ENCODE data around the gene RAB36. TPM values are rescaled to one million over a fixed set of nuclear protein-coding genes. Genes with fewer than 3 reads are reported as not detected.

RAB36 gene
- total and polyA plus RNA-seq, 5 donors from 2014 or later: 0.17 to 0.61 (median 0.49) TPM; not detected in 1

DNA sequence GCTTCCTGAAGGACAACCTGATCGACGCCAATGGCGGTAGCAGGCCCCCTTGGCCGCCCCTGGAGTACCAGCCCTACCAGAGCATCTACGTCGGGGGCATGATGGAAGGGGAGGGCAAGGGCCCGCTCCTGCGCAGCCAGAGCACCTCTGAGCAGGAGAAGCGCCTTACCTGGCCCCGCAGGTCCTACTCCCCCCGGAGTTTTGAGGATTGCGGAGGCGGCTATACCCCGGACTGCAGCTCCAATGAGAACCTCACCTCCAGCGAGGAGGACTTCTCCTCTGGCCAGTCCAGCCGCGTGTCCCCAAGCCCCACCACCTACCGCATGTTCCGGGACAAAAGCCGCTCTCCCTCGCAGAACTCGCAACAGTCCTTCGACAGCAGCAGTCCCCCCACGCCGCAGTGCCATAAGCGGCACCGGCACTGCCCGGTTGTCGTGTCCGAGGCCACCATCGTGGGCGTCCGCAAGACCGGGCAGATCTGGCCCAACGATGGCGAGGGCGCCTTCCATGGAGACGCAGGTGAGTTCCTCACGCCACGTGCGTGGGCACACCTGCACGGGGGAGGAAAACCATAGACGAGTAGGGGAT lies 36.5 kb downstream of the RAB36 start:
- H3K27ac ChIP-seq (ENCODE audit: insufficient read depth, low read length, poor library complexity, severe bottlenecking): no peak overlapping the region

DNA sequence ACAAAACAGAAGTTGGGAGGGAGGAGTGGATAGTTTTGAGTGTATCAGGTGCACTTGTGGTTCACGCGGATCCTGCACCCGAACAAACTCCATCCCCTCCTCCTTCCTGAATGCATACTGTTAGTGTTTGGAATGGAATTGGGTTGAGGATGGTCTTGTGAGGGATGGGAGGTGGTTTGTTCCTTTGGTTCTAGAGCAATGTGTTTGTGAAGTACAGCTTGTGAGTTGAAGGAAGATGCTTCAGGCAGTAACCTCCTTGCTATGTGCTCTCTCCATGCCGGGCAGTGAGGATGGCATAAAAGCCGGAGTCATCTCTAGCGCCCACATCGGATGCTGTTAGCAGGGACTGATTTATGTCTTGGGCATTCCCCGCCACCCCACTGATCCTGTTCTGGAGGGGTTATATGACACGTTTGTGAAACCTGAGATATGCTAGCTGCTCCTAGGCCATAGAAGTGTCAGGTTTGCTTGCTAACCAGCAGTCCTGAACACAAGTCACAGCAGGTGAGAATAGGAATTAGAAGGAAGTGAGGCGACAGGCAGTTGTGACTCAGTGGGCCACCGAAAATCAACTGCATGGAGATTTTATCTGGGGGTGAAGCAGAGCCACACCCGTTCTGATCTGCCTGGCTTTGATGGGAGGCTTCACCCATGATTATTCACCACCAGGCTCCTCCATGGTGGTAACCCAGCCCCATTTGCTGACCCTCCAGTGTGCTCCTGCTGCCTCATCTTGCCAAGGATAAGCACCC lies 37.2 kb downstream of the RAB36 start:
- Mint-ChIP-seq H3K27ac (peak overlapping the region; percentile 72 to 93 (median 81)), H3K36me3 (peaks cover 12% of the 10 kb centered on the region), H3K4me3 (peak overlapping the region; percentile 92 to 97 (median 95)), H3K27me3 (no peaks in the 10 kb centered on the region), H3K9me3 (no peaks in the 10 kb centered on the region), H3K4me1 (peaks cover 14 to 74% (median 44%) of the 10 kb centered on the region in 4 donors)
- ATAC-seq (ENCODE audit: low read depth in 2 of 2): no peak
- Histone ChIP-seq H3K27me3 (ENCODE audit: control insufficient read depth, insufficient read depth, low read length) (no peaks in the 10 kb centered on the region), H3K27ac (ENCODE audit: insufficient read depth, low read length, poor library complexity, severe bottlenecking) (peak overlapping the region; percentile 24), H3K9me3 (ENCODE audit: control insufficient read depth in 2 of 2, low read length in 2 of 2) (no peaks in the 10 kb centered on the region), H3K4me1 (ENCODE audit: control insufficient read depth, insufficient read depth, low read length, poor library complexity, severe bottlenecking) (peaks cover 60% of the 10 kb centered on the region), H3K4me3 (ENCODE audit: low read depth, low read length) (peak overlapping the region; percentile 91), H3K36me3 (ENCODE audit: control insufficient read depth, insufficient read depth, low read length) (no peaks in the 10 kb centered on the region)
- peak in 2 of 3 donors; percentile 12 to 51 for DNase-seq

More for the DNA sequence above, 36.5 kb downstream of the RAB36 start:
- Histone ChIP-seq H3K4me1 (ENCODE audit: control insufficient read depth, insufficient read depth, low read length, poor library complexity, severe bottlenecking) (peaks cover 60% of the 10 kb centered on the region), H3K9me3 (ENCODE audit: control insufficient read depth in 2 of 2, low read length in 2 of 2) (no peaks in the 10 kb centered on the region), H3K36me3 (ENCODE audit: control insufficient read depth, insufficient read depth, low read length) (no peaks in the 10 kb centered on the region), H3K27me3 (ENCODE audit: control insufficient read depth, insufficient read depth, low read length) (no peaks in the 10 kb centered on the region), H3K4me3 (ENCODE audit: low read depth, low read length) (peak overlapping the region; percentile 91)
- DNase-seq (peak in 2 of 3 donors; percentile 4 to 15), ATAC-seq (ENCODE audit: low read depth in 2 of 2) (no peak)
- no peaks in the 10 kb centered on the region for H3K27me3 Mint-ChIP-seq
- peaks cover 0 to 4% (median 0%) of the 10 kb centered on the region in 7 donors for H3K9me3 Mint-ChIP-seq
- peaks cover 11 to 68% (median 43%) of the 10 kb centered on the region in 4 donors for H3K4me1 Mint-ChIP-seq
- peaks cover 14% of the 10 kb centered on the region for H3K36me3 Mint-ChIP-seq
- H3K4me3 Mint-ChIP-seq: peak overlapping the region; percentile 92 to 97 (median 95)
- peak overlapping the region in 2 of 3 donors; percentile 81 to 93 for H3K27ac Mint-ChIP-seq

DNA sequence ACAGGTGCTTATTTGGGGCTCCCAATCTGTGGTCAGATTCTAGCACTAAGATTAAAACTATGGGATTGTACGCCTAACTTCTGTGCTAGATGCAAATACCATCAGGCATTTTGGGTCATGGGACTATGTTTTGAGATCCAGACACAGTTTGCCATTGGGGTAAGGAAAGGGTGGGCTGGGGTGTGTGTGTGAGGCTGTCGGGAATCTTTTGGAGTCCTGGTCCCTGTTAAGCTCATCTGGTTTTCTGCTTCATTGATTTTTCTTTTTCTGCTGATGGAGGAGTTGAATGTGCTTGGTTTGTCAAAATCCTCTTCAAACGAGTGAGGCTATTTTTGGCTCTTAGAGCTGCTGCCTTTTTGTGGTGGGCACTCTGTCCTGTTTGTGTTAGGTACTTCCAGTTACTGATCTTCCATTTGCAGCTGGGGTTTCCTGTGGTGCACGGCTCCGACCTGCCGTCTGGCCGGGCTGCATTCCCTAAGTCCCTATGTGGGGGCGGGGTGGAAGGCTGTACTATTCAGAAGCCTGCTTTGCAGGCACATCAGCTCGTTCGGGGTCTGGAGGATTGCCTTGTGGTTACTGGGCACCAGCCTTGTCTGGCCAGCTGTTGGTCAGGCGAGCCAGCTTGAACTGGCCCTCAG lies 37.9 kb downstream of the RAB36 start:
- Mint-ChIP-seq H3K27me3 (no peaks in the 10 kb centered on the region), H3K4me3 (peak overlapping the region; percentile 92 to 97 (median 95)), H3K36me3 (peaks cover 18% of the 10 kb centered on the region), H3K9me3 (no peaks in the 10 kb centered on the region), H3K27ac (peak overlapping the region; percentile 53 to 93 (median 81)), H3K4me1 (peaks cover 16 to 81% (median 49%) of the 10 kb centered on the region in 4 donors)
- H3K27ac ChIP-seq (ENCODE audit: insufficient read depth, low read length, poor library complexity, severe bottlenecking): peak overlapping the region; percentile 24
- peaks cover 60% of the 10 kb centered on the region for H3K4me1 ChIP-seq (ENCODE audit: control insufficient read depth, insufficient read depth, low read length, poor library complexity, severe bottlenecking)
- H3K9me3 ChIP-seq (ENCODE audit: control insufficient read depth in 2 of 2, low read length in 2 of 2): no peaks in the 10 kb centered on the region
- H3K36me3 ChIP-seq (ENCODE audit: control insufficient read depth, insufficient read depth, low read length): no peaks in the 10 kb centered on the region
- H3K27me3 ChIP-seq (ENCODE audit: control insufficient read depth, insufficient read depth, low read length): no peaks in the 10 kb centered on the region
- peak overlapping the region; percentile 91 for H3K4me3 ChIP-seq (ENCODE audit: low read depth, low read length)
- ATAC-seq (ENCODE audit: low read depth in 2 of 2): no peak
- DNase-seq: peak in 1 of 3 donors; percentile 15

DNA sequence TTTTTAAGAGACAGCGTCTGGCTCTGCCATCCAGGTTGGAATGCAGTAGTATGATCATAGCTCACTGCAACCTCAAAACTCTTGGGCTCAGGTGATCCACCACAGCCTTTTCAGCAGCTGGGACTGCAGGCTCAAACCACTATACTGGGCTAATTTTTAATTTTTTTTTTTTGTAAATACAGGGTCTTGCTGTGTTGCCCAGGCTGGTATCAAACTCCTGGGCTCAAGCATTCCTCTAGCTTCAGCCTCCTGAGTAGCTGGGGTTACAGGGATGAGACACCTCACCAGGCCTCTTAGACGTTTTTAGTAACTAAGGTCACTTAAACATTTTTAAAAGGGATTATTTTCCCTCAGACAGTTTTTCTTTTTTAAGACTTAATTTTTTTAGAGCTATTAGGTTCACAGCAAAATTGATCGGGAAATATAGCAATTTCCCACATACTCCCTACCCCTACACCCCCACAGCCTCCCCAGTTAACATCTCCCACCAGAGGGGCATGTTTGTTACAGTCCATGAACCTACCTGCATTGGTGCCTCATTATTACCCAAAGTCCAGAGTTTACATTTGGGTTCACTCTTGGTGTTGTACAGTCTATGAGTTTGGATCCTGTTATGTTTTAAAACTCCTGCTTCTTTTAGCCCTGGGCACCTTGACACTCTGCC lies 39.0 kb downstream of the RAB36 start:
- Histone ChIP-seq H3K4me3 (ENCODE audit: low read depth, low read length) (peak overlapping the region; percentile 91), H3K4me1 (ENCODE audit: control insufficient read depth, insufficient read depth, low read length, poor library complexity, severe bottlenecking) (peaks cover 50% of the 10 kb centered on the region), H3K27ac (ENCODE audit: insufficient read depth, low read length, poor library complexity, severe bottlenecking) (no peak overlapping the region), H3K36me3 (ENCODE audit: control insufficient read depth, insufficient read depth, low read length) (no peaks in the 10 kb centered on the region), H3K9me3 (ENCODE audit: control insufficient read depth in 2 of 2, low read length in 2 of 2) (no peaks in the 10 kb centered on the region), H3K27me3 (ENCODE audit: control insufficient read depth, insufficient read depth, low read length) (no peaks in the 10 kb centered on the region)
- Mint-ChIP-seq H3K27ac (peak overlapping the region; percentile 45 to 83 (median 81)), H3K9me3 (no peaks in the 10 kb centered on the region), H3K27me3 (no peaks in the 10 kb centered on the region), H3K36me3 (peaks cover 21% of the 10 kb centered on the region), H3K4me3 (peak overlapping the region; percentile 92 to 97 (median 95)), H3K4me1 (peaks cover 16 to 76% (median 48%) of the 10 kb centered on the region in 4 donors)
- DNase-seq (no peak), ATAC-seq (ENCODE audit: low read depth in 2 of 2) (no peak)

DNA sequence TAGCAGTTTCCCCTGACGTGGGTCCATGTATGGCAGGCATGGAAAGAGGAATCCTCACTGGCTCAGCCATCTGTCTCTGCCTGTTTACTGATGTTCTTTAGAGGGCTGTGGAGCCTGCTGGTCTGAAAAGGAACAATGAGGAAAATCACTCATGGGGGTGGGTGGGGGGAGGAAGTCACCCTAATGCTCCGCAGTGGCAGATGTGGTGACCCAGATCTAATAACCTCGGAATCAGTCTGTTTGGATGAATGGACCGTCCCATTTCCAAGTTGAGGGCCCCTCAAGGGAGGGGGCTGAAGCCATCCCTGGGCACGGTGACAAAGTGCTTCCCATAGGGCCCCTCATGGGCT lies 39.5 kb downstream of the RAB36 start:
- peak overlapping the region in 3 of 4 donors; percentile 50 to 97 (median 92) for H3K4me3 Mint-ChIP-seq
- Histone ChIP-seq H3K4me3 (ENCODE audit: low read depth, low read length) (peak overlapping the region; percentile 3), H3K27ac (ENCODE audit: insufficient read depth, low read length, poor library complexity, severe bottlenecking) (no peak overlapping the region)

DNA sequence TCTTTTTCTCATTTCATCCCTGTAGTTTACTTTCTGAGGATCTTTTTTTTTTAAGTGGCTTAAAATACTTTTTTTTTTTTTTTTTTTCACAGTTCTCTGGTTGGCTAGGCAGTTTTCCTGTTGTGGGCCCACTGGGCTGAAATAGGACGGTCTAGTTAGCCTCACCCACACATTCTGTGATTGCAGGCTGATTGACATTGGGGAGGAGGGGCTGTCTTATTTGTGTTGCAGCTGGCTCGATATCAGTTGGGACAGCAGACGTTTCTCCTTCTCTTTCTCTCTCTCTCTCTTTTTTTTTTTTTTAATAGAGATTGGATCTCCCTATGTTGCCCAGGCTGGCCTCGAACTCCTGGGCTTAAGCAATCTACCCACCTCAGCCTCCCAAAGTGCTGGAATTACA lies 41.9 kb downstream of the RAB36 start:
- no peak overlapping the region for H3K27ac ChIP-seq (ENCODE audit: insufficient read depth, low read length, poor library complexity, severe bottlenecking)
- H3K4me3 ChIP-seq (ENCODE audit: low read depth, low read length): no peak overlapping the region
- H3K9me3 ChIP-seq (ENCODE audit: control insufficient read depth in 2 of 2, low read length in 2 of 2): no peaks in the 10 kb centered on the region
- ATAC-seq (ENCODE audit: low read depth in 2 of 2): no peak
- Mint-ChIP-seq H3K4me1 (peaks cover 16 to 78% (median 53%) of the 10 kb centered on the region in 4 donors), H3K4me3 (peak overlapping the region in 3 of 4 donors; percentile 54 to 56 (median 54)), H3K9me3 (no peaks in the 10 kb centered on the region), H3K27me3 (no peaks in the 10 kb centered on the region), H3K27ac (peak overlapping the region in 1 of 3 donors; percentile 10), H3K36me3 (peaks cover 35% of the 10 kb centered on the region)
- H3K36me3 ChIP-seq (ENCODE audit: control insufficient read depth, insufficient read depth, low read length): peaks cover 6% of the 10 kb centered on the region
- H3K4me1 ChIP-seq (ENCODE audit: control insufficient read depth, insufficient read depth, low read length, poor library complexity, severe bottlenecking): peaks cover 30% of the 10 kb centered on the region
- no peaks in the 10 kb centered on the region for H3K27me3 ChIP-seq (ENCODE audit: control insufficient read depth, insufficient read depth, low read length)
- no peak for DNase-seq

More for the DNA sequence above, 39.5 kb downstream of the RAB36 start:
- Histone ChIP-seq H3K9me3 (ENCODE audit: control insufficient read depth in 2 of 2, low read length in 2 of 2) (no peaks in the 10 kb centered on the region), H3K4me1 (ENCODE audit: control insufficient read depth, insufficient read depth, low read length, poor library complexity, severe bottlenecking) (peaks cover 45% of the 10 kb centered on the region), H3K36me3 (ENCODE audit: control insufficient read depth, insufficient read depth, low read length) (no peaks in the 10 kb centered on the region), H3K27me3 (ENCODE audit: control insufficient read depth, insufficient read depth, low read length) (no peaks in the 10 kb centered on the region)
- ATAC-seq (ENCODE audit: low read depth in 2 of 2) (no peak), DNase-seq (no peak)
- H3K4me1 Mint-ChIP-seq: peaks cover 16 to 72% (median 49%) of the 10 kb centered on the region in 4 donors
- H3K27ac Mint-ChIP-seq: peak overlapping the region in 2 of 3 donors; percentile 5 to 81
- peaks cover 23% of the 10 kb centered on the region for H3K36me3 Mint-ChIP-seq
- no peaks in the 10 kb centered on the region for H3K27me3 Mint-ChIP-seq
- H3K9me3 Mint-ChIP-seq: no peaks in the 10 kb centered on the region
